HG03280 (cell line): ENCODE data around the gene MRPS12.
"Not testable (repeated sequence)": the region's sequence is repeated elsewhere in the genome, so short reads cannot be mapped to it uniquely, and the experiment has no call there.

Source experiments
- ATAC-seq: cut with Tn5 transposase; IDR thresholded peaks from one replicate; pipeline ENCODE4 v1.9.1; 2021; ENCODE audit warnings: mild to moderate bottlenecking, moderate library complexity; ENCODE audit not compliant: unreplicated experiment

The MRPS12 gene

GRCh38 chr19:38932425-38933179, 1.9 kb downstream of the MRPS12 start:
- ATAC-seq, result no peak

- ATAC-seq, result no peak
Measured at GRCh38 chr19:38933544-38933943, 2.8 kb downstream of the MRPS12 start.

- ATAC-seq, result no peak
Measured at GRCh38 chr19:38939957-38940356, 9.2 kb downstream of the MRPS12 start.

DNA sequence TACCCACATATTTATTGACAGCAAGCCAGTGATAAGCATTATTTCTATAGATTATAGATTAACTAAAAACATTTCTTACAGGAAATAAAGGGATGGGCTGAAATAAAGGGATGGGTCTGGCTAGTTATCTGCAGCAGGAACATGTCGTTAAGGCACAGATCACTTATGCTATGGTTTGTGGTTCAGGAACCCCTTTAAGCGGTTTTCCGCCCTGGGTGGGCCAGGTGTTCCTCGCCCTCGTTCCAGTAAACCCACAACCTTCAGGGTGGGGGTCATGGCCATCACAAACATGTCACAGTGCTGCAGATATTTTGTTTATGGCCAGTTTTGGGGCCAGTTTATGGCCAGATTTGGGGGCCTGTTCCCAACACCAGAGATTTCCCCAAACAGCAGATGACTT, 10.7 kb downstream of the MRPS12 start:
- ATAC-seq, result not testable (repeated sequence)

DNA sequence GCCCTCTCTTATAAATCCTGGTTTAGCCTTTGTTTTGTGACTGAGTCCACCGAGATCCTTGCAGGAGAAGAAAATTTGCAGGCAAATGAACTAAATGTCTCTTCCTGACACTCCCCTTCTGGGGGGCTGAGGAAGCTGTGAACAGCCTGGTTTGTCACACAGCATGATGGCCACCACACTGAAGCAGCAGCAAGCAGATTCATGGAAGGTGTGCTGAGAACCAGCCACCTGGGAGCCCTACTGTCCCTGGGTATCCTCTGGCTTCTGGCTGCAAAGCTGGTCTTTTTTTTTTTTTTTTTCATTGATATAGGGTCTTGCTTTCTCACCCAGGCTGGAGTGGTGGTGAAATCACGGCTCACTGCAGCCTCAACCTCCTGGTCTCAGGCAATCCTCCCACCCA, 11.2 kb downstream of the MRPS12 start:
- no peak for ATAC-seq

DNA sequence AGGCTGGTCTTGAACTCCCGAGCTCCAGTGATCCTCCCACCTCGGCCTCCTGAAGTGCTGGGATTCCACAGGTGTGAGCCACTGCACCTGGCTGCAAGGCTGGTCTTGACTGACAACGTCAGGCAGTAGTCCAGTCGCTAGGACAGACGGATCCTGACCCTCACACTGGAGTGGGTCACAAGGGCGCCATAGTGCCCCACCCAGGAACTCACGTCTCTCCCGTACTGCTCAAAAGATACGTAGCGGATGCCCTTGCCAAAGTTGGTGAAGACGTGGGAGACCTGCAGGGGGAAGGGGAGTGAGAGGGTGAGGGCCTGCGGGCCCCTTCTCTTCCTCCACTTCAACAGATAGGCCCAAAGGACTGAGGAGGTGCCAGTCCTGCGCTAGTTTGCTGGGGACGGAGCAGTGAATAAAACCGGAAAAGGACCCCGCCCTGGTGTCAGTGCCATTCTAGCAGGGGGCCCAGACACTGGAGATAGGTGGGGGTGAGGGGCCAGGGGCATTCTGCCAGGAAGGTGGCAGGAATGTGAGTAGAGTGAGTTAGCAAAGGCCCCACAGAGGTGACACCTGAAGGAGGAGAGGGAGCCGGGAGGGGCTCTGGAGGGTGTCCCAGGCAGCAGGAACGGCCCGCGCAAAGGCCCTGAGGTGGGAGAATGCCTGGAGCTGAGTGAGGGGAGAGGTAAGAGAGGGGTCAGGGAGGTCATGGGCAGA, 11.9 kb downstream of the MRPS12 start:
- ATAC-seq, result no peak

DNA sequence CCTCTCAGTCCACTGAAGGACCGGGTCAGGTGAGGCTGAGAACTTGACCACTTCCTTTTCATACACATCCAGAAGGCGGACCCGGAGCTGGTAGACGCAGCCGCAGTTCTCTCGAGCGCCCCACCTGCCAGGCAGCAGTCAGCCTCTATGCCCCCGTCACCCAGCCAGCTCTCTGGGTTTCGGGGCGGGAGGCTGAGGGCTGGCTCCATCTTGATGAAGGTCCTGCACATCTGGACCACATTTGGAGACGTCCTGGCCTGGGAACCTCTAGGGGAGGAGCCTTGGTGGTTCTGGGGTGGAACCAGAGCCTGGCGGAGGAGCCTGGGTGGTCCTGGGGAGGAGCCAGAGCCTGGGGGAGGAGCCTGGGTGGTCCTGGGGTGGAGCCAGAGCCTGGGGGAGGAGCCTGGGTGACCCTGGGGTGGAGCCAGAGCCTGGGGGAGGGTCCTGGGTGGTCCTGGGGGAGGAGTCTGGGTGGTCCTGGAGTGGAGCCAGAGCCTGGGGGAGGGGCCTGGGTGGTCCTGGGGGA, 14.3 kb downstream of the MRPS12 start:
- ATAC-seq, result no peak

- no peak for ATAC-seq
Measured at GRCh38 chr19:38945562-38946228, 15.0 kb downstream of the MRPS12 start.

GRCh38 chr19:38946229-38947010, 15.7 kb downstream of the MRPS12 start:
- ATAC-seq, result no peak

- ATAC-seq, result no peak
Measured at GRCh38 chr19:38949580-38950367, 19.0 kb downstream of the MRPS12 start.

- ATAC-seq, result no peak
Measured at GRCh38 chr19:38951187-38951586, 20.4 kb downstream of the MRPS12 start.

DNA sequence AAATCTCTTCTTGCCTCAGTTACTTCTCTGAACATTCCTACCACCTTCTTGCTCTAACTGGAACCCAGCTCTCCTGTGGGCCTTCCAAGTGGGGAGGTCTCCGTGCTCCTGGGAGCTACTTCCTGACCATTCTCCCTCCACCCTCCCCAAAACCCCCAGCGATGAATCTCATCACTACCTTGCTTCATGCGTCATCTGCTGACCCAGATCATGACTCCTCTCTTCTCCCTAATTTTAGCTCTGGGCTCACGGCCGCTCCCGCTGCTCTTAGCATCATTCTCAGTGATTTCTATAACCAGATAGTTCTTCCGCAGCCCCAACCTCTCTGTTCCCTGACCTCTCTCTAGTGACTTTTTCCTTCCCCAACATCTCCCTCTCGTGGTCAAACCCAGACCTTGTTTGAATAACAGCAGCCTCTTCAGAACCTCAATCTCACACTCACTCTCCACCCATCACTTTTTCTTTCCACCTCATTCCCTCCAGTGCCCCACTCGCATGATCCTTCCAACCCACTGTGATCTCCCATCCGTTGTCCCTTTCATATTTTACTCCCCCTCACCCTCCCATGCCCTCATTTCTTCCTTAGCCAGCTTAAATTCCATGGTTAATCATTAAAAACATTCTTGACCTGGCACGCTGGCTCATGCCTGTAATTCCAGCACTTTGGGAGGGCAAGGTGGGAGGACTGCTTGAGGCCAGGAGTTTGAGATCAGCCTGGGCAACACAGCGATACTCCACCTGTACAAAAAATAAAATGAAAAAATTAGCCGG, 21.8 kb downstream of the MRPS12 start:
- ATAC-seq, result no peak

DNA sequence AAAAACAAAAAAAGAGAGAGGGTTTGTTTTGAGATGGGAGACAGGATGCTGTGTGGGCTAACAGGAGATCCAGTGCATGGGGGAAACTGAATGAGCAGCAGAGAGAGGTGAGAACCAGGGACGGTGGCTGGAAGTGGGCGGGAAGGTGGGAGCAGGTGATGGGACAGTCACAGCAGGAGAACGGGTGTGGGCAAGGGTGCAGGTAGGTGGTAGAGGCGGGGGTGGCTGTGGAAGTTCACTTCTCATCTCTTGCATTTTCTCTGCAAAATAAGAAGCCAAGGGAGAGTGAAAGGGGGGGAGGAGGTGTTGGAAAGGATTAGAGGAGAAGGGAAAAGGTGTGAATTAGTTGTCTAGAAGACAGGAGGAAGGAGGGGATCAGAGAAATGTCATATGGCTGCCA, 22.9 kb downstream of the MRPS12 start:
- no peak for ATAC-seq

- ATAC-seq, result no peak
Measured at GRCh38 chr19:38956264-38956663, 25.5 kb downstream of the MRPS12 start.

DNA sequence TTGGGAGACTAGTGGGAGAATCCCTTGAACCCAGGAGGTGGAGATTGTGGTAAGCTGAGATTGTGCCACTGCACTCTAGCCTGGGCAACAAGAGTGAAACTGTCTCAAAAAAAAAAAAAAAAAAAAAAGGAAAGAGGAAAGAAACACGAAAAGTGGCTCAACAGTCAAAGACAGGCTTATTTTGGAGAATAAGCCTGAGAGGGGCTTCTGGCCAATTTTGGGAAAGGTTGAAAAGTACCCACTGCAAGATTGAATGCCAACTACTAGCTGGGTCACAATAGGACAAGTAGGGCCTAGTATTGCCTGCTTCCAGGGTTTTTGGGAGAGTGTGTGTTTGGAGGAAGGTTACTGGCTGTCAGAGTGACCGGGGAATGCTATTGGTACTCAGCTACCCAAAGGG, 27.6 kb downstream of the MRPS12 start:
- ATAC-seq, result no peak

GRCh38 chr19:38959618-38960017, 28.9 kb downstream of the MRPS12 start:
- ATAC-seq, result no peak

DNA sequence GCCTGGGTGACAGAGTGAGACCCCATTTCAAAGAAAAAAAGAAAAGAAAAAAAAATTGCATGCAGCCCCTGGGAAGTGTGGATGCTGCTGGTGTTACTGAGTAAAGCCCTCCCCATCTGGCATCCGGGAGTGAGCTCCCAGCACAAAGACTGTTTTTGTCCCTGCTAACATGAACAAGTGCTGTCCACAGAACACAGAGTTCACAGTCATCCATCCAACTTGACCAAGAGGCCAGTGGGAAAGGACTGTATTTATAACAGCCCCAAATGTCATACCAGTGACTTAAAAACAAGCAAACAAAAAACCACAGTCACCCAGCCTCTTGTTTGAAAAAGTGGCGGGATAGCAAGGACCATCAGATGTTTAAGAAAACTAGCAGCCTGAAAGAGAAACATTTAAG, 34.0 kb downstream of the MRPS12 start:
- no peak for ATAC-seq

- not testable (repeated sequence) for ATAC-seq
Measured at GRCh38 chr19:38966149-38966548, 35.4 kb downstream of the MRPS12 start.
